Measurements from ENCODE around the gene RAB11FIP5.

RAB11FIP5 gene

DNA sequence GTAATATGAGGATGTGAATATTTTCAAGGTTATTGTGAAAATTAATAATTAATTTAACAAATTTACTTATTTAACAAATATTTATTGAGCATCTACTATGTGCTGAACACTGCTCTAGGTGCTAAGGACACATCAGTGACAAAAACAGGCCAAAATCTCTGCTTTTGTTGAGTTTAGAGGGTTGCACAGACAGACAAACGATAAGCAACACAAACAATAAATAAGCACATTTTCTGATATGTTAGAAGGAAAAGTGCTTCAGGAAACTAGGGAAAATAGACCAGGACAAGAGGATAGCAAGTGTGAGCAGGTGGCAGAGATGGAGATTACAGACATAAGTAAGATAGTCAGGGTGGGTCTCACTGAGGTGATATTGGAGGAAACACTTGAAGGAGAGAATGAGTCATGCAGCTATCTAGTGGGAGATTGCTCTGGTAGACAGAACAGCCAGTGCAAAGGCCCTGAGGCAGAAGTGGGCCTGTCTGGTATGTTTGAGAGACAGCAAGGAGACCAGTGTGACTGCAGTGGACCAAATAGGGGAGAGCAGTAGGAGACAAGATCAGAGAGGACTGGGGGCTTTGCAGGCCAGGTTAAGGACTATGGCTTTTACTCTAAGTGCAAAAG is 79.5 kb downstream of the RAB11FIP5 start:
- DNase-seq, result no peak

DNA sequence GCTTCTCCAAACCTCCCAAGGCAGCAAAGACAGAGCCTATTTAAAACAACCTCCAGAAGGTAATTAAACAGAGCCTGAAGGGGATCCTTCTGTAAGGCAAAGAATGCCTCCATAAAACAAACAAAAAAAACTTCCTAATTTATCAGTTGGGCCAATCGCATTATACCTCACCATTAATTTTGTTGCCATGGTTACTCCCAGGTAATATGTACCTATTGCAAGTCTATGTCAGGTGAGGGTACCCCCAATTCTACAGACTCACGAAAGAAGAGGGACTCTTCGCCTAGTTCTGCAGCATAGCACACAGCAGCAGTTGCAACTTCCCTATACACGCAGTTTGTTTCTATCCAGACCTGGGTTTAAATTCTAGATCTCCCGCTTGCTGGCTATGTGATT is 80.0 kb downstream of the RAB11FIP5 start:
- no peak for DNase-seq

DNA sequence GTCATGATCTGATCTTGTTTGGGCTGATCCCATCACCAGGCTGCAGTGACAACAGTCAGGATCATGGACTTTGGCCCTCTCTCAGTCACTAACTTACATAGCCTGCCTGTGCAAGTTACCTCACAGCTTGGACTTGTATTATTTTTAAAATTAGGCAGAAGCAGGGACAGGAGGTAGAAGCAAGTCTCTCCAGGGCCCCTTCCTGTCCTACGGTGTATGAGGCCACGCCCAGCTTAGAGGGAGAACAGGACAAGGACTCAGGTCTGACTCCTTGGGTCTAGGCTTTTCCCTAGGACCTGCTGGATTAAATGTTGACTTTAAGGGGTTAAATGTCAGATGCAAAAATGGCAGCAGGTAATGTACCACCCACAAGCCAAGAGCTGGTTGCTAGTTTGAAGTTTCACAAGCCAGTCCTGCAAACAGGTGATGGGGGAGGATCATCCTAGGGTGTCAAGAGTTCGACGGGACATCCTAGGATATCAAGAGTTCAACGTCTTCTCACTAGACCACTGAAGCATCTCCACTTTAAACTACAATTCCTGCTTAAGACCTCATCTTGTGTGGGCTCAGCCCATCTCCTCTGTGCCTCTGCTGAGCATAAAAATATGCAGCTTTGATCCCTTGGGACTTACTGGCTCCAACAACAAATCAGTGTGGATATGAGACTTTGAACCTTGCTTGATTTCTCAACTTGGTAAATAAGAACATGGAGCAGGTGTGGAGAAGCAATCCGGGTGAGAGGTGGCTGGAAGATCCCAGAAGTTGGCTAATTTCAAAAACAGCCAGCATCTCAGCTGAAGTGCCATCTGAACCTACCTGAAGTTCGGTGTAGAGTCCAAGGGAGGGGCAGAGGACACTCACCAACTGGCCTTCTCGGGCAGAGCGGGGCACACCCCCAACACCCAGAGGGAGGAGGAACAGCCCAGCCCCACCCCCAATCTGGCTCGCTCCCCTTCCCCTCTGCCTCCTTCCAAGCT is 80.7 kb downstream of the RAB11FIP5 start:
- DNase-seq, result no peak

DNA sequence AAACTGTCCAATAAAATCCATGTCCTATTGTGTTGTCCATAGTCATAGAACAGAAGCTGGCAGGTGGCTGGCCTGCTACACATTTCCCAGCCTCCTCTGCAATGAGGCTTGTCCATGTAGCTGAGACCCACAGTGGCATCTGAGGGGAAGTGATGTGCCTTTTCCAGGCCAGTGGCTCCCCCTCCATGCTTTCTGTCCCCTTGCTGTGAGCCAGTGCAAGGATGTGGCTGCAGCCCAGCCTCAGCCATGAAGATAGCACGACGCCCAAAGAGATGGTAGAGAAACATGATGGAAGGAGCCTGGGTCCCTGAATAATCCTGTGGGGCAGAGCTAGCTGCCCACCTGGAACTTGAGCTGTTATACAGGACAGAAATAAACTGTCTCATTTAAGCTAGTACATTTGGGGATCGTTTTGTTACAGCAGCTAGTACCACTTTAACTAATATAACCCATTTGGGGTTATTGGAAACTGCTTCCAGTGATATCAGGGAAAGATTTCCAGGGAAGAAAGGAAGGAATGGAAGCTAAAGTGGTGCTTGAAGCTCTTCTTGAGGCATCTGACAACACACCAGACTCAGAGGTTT is 81.6 kb downstream of the RAB11FIP5 start:
- DNase-seq, result no peak

DNA sequence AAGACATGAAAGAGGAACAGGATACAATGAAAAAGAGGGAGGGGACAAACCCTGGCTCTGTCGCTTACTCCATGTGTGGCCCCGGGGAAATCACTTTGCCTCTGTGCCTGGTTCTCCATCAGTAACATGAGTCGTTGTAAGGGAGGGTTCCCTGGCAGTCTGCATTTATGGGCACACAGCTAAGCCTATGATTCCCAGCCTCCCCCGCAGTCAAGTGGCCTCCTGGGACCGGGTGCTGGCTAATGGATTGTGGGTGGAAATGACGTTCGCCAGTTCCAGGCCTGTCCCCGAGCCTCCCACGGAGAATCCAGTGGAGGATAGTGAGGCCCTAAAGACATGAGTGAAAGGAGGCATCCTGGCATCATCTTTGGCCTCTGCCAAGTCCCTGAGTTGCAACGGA is 83.9 kb downstream of the RAB11FIP5 start:
- DNase-seq, result no peak

DNA sequence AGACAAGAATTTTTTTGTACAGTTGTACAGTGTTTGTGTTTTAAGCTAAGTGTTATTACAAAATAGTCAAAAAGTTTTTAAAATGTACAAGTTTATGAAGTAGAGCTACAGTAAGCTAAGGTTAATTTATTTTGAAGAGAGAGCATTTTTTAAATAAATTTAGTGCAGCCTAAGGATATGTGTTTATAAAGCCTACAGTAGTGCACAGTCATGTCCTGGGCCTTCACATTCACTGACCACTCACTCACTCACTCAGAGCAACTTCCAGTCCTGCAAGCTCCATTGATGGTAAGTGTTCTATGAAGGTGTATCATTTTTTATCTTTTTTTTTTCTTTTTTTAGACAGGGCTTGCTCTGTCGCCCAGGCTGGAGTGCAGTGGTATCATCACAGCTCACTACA is 85.4 kb downstream of the RAB11FIP5 start:
- DNase-seq, result no peak

DNA sequence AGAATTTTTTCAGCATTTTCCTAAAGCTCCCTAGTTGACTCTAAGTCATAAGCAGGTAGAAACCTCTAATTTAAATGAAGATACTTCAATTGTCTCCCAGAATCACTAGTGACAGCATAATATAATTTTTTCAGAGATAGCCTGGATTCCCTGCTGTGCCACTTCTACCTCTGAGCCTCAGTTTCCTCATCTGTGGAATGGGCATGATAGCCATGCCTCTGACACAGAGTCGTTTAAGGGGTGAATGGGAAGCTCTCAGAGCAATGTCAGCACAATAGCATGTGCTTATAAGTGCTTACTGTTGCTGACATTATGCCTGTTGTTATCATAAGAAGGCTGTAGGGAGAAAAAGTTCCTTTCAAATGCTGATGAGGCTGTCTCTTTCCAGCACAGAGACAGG is 89.3 kb downstream of the RAB11FIP5 start:
- no peak for DNase-seq
